ENCODE data around the gene ZNF335.

Gene ZNF335

DNA sequence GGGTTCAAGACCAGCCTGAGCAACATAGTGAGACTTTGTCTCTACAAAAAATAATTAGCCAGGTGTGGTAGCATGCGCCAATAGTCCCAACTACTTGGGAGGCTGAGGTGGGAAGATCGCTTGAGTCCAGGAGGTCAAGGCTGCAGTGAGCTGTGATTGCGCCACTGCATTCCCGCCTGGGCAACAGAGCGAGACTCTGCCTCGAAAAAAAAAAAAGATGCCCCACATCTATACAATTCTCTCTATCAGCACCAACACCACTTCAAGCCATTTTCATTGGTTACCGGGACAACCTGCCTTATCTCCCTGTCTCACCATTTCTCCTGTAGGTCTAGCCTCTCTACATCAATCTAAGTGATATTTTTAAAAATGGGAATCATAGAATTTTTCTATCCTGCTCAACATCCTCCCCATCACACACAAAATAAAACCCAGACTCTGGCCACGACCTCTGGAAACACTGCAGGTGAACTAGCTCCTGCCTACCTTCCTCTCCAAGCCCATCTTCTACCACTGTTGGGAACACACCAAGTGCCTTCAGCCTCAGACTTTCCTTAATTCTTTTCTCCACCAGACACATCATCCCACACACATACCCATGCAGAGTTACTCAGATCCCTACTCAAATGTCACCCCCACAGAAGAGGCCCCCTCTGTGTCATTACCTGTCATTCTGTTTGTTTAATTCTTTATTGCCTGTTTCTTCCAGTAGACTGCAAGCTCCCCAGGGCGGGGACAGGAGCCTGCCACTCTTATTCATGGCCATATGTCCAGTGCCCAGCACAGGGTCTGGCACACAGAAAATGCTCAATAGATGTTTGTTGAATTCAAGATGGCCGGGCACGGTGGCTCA lies 50.4 kb downstream of the ZNF335 start:
- no peak for DNase-seq (ENCODE audit: low spot score)
- TF ChIP-seq, protein P1, sequence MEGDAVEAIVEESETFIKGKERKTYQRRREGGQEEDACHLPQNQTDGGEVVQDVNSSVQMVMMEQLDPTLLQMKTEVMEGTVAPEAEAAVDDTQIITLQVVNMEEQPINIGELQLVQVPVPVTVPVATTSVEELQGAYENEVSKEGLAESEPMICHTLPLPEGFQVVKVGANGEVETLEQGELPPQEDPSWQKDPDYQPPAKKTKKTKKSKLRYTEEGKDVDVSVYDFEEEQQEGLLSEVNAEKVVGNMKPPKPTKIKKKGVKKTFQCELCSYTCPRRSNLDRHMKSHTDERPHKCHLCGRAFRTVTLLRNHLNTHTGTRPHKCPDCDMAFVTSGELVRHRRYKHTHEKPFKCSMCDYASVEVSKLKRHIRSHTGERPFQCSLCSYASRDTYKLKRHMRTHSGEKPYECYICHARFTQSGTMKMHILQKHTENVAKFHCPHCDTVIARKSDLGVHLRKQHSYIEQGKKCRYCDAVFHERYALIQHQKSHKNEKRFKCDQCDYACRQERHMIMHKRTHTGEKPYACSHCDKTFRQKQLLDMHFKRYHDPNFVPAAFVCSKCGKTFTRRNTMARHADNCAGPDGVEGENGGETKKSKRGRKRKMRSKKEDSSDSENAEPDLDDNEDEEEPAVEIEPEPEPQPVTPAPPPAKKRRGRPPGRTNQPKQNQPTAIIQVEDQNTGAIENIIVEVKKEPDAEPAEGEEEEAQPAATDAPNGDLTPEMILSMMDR (IDR thresholded peaks at IDR 0.05; ENCODE audit: extremely low read depth, missing control alignments), result no peak

DNA sequence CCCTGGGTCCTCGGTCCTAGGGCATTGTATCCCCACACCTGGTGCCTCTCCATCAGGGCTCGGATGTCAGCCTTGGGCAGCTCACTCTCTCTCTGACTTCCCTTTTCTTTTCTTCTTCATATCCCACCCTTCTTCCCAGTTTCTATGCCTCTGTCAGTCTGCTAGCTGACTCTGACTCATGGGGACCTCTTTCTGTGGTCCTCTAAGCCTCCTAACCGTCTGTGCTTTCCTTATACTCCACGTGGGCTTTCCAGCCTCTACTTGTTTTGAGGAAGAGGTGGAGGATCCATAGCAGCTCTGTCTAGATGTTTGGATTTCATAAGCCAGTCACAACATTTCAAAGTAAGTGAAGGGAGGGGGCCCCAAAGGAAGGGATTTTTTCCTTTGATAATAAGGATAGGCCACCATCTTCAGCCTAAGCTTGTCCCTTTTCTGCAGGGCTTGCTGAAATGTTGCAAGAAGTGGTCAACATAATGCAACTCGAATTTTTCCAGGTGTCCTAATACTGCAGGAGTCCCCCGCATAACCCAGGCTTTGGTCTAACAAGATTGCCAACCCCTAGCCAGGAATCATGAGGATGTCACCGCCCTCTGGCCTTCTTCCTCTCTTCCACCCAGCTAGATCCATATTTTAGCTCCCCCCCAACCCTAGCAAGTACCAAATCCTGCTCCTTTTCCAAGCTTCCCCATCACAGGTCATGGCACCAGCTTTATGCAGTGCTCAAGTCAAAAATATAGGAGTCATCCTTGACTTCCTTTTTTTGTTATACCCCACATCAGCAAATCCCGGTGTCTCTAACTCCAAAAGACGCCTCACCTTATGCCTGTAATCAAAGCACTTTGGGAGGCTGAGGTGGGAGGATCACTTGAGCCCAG lies 51.3 kb downstream of the ZNF335 start:
- no peak for DNase-seq (ENCODE audit: low spot score)
- TF ChIP-seq, protein P1 (IDR thresholded peaks at IDR 0.05; ENCODE audit: extremely low read depth, missing control alignments), result no peak

DNA sequence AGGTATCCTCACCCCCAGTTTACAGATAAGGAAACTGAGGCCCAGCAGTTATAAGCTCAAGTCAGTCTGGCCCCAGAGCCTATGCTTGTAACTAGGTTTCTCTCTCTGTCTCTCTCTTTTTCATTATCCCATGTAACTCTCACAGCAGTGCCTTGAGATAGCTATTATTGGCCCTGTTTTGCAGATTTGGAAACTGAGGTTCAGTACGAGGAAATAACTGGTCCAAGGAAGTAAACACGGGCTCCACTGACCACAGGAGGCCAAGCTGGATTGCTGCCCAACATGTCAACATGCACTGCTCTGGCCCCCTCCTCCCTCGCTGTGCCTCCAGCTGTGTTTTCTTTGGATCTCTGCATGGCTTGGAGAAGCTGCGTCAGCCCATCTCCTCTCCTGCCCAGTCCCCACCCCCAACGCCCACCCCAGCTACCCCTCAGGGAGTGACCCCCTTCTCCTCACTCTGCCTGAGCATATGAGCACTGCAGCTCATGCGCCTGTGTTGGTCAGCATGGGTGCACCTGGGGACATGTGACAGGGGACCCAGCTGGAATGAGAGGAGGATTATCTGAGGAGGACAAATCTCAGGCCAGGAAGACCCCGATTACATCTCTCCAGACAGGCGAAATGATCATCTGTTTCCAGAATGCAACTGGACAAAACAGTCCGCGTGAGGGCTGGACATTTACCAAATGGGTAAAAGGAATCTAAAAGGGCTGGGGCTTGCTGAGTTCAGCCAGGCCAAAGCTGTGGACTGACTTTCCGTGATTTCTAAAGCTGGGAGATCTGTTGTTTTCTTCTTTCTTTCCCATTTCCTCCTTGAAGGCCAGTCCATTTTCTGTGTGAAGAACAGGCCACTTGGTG lies 52.2 kb downstream of the ZNF335 start:
- no peak for DNase-seq (ENCODE audit: low spot score)

DNA sequence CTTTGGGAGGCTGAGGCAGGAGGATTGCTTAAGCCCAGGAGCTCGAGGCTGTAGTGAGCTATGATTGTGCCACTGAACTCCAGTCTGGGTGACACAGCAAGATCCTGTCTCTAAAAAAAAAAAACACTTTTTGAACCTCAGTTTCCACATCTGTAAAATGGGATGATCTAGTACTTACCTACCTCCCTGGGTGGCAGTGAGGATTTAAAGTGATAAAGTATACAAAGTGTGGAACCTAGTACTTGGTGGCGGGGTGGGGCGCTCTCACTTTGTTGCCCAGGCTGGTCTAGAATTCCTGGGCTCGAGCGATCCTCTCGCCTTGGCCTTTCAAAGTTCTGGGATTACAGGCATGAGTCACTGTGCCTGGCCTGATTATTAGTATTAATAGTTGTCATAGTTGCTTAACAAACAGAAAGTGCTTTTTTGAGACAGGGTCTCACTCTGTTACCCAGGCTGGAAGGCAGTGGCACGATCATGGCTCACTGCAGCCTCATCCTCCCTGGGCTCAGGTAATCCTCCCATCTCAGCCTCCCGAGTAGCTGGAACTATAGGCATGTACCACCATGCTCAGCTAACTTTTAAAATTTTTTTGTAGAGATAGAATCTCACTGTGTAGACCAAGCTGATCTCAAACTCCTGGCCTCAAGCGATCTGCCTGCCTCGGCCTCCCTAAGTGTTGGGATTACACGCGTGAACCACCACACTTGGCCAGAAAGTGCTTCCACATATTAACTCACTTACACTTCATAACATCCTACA lies 53.0 kb downstream of the ZNF335 start:
- TF ChIP-seq, protein P1 (IDR thresholded peaks at IDR 0.05; ENCODE audit: extremely low read depth, missing control alignments), result no peak
- DNase-seq (ENCODE audit: low spot score), result no peak

More for the DNA sequence above, 52.2 kb downstream of the ZNF335 start:
- TF ChIP-seq, protein P1 (IDR thresholded peaks at IDR 0.05; ENCODE audit: extremely low read depth, missing control alignments), result no peak

DNA sequence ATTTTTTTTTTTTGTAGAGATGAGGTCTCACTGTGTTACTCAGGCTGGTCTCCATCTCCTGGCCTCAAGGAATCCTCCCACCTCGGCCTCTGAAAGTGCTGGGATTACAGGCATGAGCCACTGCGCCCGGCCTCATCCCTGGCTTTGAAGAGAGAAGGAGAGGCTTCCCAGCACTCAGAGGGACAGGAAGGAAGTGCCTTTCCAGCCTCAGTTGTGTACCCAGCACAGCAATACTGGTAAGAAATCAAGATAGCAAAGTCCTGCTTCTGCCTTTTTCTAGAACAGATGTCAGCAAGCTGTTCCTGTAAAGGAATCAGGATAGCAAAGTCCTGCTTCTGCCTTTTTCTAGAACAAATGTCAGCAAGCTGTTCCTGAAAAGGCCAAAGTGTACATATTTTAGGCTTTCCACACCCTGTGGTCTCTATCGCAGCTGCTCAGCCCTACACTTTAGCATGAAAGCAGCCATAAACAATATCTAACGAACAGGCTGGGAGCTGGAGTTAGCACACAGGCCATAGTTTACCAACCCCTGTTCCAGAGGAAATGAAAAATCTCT lies 53.7 kb downstream of the ZNF335 start:
- TF ChIP-seq, protein P1 (IDR thresholded peaks at IDR 0.05; ENCODE audit: extremely low read depth, missing control alignments), result no peak
- DNase-seq (ENCODE audit: low spot score), result no peak

DNA sequence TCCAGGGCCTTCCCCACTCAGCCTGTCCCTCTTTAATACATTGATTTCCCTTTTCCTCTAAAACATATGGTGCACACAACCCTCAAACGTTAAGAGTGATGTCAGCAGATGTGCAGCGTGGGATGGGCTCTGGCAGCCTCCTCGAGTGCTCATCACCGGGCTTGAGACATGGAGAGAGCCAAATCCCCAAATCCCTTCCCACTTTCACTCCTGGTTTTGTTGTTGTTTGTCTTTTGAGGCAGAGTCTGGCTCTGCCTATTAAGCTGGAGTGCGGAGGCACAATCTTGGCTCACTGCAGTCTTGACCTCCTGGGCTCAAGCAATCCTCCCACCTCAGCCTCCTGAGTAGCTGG lies 54.2 kb downstream of the ZNF335 start:
- DNase-seq (ENCODE audit: low spot score), result no peak

More for the DNA sequence above, 54.2 kb downstream of the ZNF335 start:
- TF ChIP-seq, protein P1 (IDR thresholded peaks at IDR 0.05; ENCODE audit: extremely low read depth, missing control alignments), result no peak

Measured in GM20000 (cell line).